ENCODE results near the gene SARM1. TPM values are rescaled to one million over a fixed set of nuclear protein-coding genes. Genes with fewer than 3 reads are reported as not detected.

SARM1 gene
- total RNA-seq, 1 donor from 2014 or later, result 12.8 TPM

DNA sequence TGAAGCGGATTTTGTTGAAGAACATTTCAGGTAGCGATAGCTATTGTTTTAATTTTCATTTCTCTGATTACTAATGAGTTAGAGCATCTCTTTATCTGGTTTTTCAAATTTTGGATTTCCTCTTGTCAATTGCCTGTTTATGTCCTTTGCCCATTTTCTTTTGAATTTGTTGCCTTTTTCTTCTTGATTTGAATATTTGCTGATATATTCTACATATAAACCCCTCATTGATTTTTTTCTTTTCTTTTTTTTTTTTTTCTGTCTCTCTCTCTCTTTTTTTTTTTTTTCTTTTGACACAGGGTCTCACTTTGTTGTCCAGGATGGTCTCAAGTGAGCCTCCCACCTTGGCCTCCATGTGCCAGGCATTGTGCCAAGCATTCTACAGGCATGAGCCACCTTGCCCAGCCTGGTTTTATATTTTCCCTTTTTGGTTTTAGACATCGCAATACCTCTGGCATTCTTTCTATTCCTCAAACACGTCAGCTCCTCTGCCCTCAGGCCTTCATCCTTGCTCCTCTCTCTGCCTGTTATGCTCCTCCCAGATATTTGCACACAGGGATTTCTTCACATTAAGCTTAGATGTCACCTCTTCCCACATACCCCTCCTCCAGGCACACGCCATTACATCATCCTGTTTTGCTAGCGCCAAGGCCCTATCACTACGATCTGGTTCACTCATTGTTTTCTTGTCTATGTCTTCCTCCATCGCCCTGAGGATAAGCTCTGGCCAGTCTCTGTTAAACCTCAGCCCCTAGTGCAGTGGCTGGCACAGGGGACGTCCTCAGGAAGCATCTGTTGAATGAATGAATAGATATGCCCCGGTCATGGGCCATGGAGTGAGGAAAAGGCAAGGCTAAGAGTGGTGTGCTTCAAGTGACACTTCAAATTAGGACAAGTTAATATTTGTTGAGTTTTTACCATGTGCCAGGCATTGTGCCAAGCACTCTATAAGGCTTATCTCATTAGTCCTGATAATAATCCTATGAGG is 8.6 kb downstream of the SARM1 start:
- no peaks in the 10 kb centered on the region for H3K4me1 Mint-ChIP-seq (ENCODE audit: low read depth, unreplicated experiment)
- Histone ChIP-seq H3K27me3 (ENCODE audit: insufficient read depth, low read length) (no peaks in the 10 kb centered on the region), H2AFZ (ENCODE audit: low read depth, low read length) (no peak overlapping the region), H3K4me2 (ENCODE audit: low read length) (no peak overlapping the region), H3K9ac (ENCODE audit: low read length) (no peak overlapping the region), H3K4me1 (ENCODE audit: insufficient read depth, low read length) (peaks cover 6% of the 10 kb centered on the region), H4K20me1 (ENCODE audit: insufficient read depth, low read length) (peaks cover 48% of the 10 kb centered on the region), H3K4me3 (ENCODE audit: insufficient read depth, low read depth, low read length) (no peak overlapping the region), H3K79me2 (ENCODE audit: insufficient read depth, low read length) (no peaks in the 10 kb centered on the region), H3K9me3 (ENCODE audit: insufficient read depth, low read depth, low read length) (no peaks in the 10 kb centered on the region), H3K36me3 (ENCODE audit: insufficient read depth, low read length) (no peaks in the 10 kb centered on the region), H3K27ac (ENCODE audit: low read depth, low read length) (no peak overlapping the region)
- peak; percentile 48 for DNase-seq (ENCODE audit: low read depth)
- no peak for TF ChIP-seq EZH2 (IDR thresholded peaks at IDR 0.05; ENCODE audit: insufficient read depth, low read length)
- TF ChIP-seq, protein P1, sequence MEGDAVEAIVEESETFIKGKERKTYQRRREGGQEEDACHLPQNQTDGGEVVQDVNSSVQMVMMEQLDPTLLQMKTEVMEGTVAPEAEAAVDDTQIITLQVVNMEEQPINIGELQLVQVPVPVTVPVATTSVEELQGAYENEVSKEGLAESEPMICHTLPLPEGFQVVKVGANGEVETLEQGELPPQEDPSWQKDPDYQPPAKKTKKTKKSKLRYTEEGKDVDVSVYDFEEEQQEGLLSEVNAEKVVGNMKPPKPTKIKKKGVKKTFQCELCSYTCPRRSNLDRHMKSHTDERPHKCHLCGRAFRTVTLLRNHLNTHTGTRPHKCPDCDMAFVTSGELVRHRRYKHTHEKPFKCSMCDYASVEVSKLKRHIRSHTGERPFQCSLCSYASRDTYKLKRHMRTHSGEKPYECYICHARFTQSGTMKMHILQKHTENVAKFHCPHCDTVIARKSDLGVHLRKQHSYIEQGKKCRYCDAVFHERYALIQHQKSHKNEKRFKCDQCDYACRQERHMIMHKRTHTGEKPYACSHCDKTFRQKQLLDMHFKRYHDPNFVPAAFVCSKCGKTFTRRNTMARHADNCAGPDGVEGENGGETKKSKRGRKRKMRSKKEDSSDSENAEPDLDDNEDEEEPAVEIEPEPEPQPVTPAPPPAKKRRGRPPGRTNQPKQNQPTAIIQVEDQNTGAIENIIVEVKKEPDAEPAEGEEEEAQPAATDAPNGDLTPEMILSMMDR (IDR thresholded peaks at IDR 0.05; ENCODE audit: insufficient read depth, low read depth, low read length), result no peak
- H3K4me3 Mint-ChIP-seq (ENCODE audit: unreplicated experiment), result no peak overlapping the region
- H3K9me3 Mint-ChIP-seq (ENCODE audit: unreplicated experiment), result peaks cover 13% of the 10 kb centered on the region
- H3K27me3 Mint-ChIP-seq (ENCODE audit: low read depth, unreplicated experiment), result peaks cover 55% of the 10 kb centered on the region
- peaks cover 29% of the 10 kb centered on the region for H3K36me3 Mint-ChIP-seq (ENCODE audit: low read depth, unreplicated experiment)
- no peak for FAIRE-seq
- no peak overlapping the region for H3K27ac Mint-ChIP-seq (ENCODE audit: unreplicated experiment)

DNA sequence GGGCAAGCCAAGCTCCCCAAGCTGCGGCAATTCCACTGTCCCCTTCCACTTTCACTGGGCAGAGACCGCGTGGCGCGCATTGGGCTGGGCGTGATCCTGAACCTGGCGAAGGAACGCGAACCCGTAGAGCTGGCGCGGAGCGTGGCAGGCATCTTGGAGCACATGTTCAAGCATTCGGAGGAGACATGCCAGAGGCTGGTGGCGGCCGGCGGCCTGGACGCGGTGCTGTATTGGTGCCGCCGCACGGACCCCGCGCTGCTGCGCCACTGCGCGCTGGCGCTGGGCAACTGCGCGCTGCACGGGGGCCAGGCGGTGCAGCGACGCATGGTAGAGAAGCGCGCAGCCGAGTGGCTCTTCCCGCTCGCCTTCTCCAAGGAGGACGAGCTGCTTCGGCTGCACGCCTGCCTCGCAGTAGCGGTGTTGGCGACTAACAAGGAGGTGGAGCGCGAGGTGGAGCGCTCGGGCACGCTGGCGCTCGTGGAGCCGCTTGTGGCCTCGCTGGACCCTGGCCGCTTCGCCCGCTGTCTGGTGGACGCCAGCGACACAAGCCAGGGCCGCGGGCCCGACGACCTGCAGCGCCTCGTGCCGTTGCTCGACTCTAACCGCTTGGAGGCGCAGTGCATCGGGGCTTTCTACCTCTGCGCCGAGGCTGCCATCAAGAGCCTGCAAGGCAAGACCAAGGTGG is 9.8 kb downstream of the SARM1 start:
- DNase-seq (ENCODE audit: low read depth) (no peak), FAIRE-seq (no peak)
- H3K9me3 Mint-ChIP-seq (ENCODE audit: unreplicated experiment), result peaks cover 13% of the 10 kb centered on the region
- TF ChIP-seq, protein P1 (IDR thresholded peaks at IDR 0.05; ENCODE audit: insufficient read depth, low read depth, low read length), result no peak
- no peak for TF ChIP-seq EZH2 (IDR thresholded peaks at IDR 0.05; ENCODE audit: insufficient read depth, low read length)
- Histone ChIP-seq H3K36me3 (ENCODE audit: insufficient read depth, low read length) (no peaks in the 10 kb centered on the region), H4K20me1 (ENCODE audit: insufficient read depth, low read length) (peaks cover 44% of the 10 kb centered on the region), H3K4me3 (ENCODE audit: insufficient read depth, low read depth, low read length) (no peak overlapping the region), H3K4me1 (ENCODE audit: insufficient read depth, low read length) (peaks cover 6% of the 10 kb centered on the region), H3K4me2 (ENCODE audit: low read length) (peak overlapping the region; percentile 69), H3K9ac (ENCODE audit: low read length) (no peak overlapping the region), H3K9me3 (ENCODE audit: insufficient read depth, low read depth, low read length) (no peaks in the 10 kb centered on the region), H3K79me2 (ENCODE audit: insufficient read depth, low read length) (no peaks in the 10 kb centered on the region), H3K27ac (ENCODE audit: low read depth, low read length) (no peak overlapping the region), H2AFZ (ENCODE audit: low read depth, low read length) (peak overlapping the region; percentile 41), H3K27me3 (ENCODE audit: insufficient read depth, low read length) (no peaks in the 10 kb centered on the region)
- peaks cover 29% of the 10 kb centered on the region for H3K36me3 Mint-ChIP-seq (ENCODE audit: low read depth, unreplicated experiment)
- H3K27ac Mint-ChIP-seq (ENCODE audit: unreplicated experiment), result no peak overlapping the region
- no peak overlapping the region for H3K4me3 Mint-ChIP-seq (ENCODE audit: unreplicated experiment)
- H3K4me1 Mint-ChIP-seq (ENCODE audit: low read depth, unreplicated experiment), result no peaks in the 10 kb centered on the region
- peaks cover 62% of the 10 kb centered on the region for H3K27me3 Mint-ChIP-seq (ENCODE audit: low read depth, unreplicated experiment)

Measured in astrocyte (in vitro differentiated cells and primary cell).